NOMO-1 (cell line): ENCODE results near the gene NCKAP5.

Experiments used
- DNase-seq, 2 experiments: peaks; one replicate each; lab custom pipeline; 2025; ENCODE audit not compliant: unreplicated experiment in 2 of 2; lab: John Stamatoyannopoulos, UW

Gene NCKAP5

GRCh38 chr2:133124446-133124845 is 443.8 kb downstream of the NCKAP5 start:
- no peak for DNase-seq

DNA sequence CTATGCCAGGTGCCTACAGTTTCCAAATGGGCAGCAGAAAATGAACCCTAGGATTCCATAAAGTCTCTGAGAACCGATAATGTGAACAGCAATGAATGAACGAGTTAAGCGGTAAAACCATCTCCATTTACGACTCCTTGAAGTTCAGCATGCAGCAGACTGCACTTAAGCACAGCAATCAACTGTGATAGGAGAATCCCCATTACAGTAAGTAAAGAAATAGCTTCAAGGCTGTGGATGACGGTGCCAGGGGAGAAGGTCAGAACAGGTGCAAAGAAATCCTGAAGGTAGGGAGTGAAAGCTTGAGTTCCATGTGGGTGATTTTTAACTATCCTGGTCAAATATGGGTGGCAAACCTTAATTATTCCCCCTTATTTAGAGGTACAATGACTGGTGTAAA is 444.4 kb downstream of the NCKAP5 start:
- DNase-seq: no peak

- DNase-seq: no peak
Measured at GRCh38 chr2:133123393-133123792, 444.9 kb downstream of the NCKAP5 start.

DNA sequence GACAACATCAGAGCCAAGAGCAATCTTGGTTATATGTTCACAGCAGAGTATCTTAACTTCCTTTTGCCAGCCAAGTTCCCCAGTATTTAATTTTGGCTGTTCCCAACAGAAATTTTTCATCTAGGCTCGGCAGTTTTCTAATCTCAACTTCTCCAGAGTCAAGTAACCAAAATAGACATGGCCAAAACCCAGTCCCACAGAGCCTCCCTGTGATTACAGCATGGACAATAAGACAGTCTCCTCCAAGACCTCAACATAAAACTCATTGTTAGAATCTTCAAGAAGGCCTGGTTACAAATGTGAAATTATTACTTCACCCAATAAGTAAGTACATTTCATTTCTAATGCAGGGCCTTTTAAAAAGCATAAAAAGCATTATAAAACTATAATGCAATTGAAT is 445.7 kb downstream of the NCKAP5 start:
- no peak for DNase-seq

- DNase-seq: no peak
Measured at GRCh38 chr2:133120310-133120709, 448.0 kb downstream of the NCKAP5 start.

- DNase-seq: no peak
Measured at GRCh38 chr2:133110201-133110600, 458.1 kb downstream of the NCKAP5 start.

- no peak for DNase-seq
Measured at GRCh38 chr2:133109772-133110171, 458.5 kb downstream of the NCKAP5 start.

GRCh38 chr2:133107058-133107815 is 461.0 kb downstream of the NCKAP5 start:
- DNase-seq: no peak

DNA sequence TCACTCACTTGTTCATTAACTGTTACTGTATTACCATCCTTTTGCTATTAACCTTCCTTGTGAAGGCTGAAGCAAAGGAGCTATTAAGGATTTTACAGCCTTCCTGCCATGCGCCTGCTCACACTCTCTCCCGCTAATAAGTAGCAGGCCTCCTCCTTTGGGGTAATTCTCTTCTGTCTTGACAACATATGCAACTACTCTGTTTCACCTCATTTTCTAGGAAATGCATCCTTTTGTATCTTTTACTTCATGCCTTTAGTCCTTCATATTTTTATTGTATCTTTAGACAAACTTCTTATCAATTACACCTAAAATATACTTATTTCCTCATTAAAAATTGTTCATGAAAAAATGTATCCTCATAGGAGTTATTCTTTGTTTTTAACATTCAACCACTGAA is 463.4 kb downstream of the NCKAP5 start:
- no peak for DNase-seq

DNA sequence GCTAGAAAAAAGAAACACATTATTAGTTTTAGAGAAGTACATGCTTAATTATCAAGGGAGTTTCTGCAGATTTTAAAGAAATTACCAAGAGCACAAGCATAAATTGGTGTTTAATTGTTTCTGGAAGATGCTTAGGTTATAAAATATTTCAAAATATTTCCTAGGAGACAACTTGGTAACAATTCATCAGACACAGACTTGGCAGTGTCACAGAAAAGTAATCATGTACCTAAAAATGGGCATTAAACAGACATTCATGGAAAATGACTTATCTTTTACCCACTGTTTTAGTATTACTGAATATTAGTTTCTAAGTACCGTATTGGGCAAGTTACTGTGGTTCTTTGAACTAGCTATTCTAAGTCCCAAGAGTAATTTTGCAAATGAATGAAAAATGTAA is 469.5 kb downstream of the NCKAP5 start:
- DNase-seq: no peak

DNA sequence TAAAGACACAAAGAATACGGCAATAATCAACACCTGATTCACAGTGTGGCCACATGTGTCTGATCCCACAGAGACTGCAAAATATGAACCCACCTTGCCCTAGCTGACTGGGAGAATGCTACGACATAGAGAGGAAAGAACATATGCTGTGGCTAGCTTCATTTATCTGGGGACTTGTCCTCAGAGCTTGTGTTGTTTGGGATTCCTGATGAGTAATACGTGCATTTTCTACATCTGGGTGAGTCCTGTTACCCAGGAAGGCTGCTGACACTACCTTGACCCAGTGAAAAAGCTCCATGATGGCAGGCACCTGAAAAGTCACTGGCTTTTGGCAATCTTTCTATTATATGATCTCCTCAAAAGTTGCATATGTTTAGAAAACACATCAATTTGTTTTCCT is 470.6 kb downstream of the NCKAP5 start:
- no peak for DNase-seq

DNA sequence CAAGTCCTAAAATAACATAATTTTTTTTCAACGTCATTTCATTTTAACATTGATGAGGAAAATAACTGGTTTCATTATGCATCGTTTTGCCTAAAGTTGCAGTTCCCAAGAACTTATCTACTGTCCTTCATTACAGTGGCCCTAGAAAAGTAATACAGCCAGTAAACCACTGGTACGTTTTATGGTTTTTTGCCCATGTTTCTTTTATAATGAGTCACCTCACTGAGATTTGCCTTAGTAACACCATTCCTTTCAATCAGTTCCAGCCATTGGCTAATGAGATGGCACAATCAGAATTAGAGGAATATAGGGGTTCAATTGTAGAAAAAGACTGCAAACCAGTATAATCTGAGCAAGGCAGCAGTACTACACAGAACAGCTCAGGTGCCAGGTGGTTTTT is 475.7 kb downstream of the NCKAP5 start:
- no peak for DNase-seq

- no peak for DNase-seq
Measured at GRCh38 chr2:133090358-133090757, 477.9 kb downstream of the NCKAP5 start.

- DNase-seq: no peak
Measured at GRCh38 chr2:133086176-133086575, 482.1 kb downstream of the NCKAP5 start.

DNA sequence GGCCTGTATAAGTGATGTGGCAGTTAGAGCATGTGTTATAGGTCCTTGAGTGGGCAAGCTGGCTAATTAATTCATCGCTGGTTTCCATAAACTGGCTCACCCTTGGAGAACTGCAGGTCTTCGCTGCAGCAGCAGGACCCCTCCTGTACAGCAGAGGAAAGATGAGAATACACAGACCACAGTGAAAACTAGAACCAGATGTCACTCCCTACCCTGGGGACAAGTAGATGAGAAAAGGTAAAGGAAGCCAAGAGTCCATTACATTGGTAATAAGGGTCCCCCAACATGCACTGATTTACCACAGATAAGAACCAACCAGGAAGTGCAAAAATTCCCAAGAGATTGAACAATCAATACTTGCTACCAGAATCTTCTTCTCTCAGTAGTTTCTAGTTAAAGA is 482.6 kb downstream of the NCKAP5 start:
- no peak for DNase-seq

DNA sequence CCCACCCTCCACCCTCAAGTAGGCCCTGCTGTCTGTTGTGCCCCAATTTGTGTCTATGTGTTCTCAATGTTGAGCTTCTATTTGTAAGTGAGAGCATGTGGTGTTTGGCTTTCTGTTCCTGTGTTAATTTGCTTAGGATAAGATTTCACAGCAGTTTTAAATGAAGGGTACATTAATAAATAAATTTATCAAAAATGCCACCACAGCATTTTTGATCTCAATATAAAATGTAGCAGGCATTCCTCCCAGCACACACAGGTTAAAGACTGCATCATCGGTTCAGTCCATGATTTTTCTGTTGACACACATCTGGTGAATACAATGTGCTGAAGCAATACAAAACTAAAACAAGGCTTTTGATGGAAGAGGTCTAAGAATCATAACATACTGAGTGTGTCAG is 486.2 kb downstream of the NCKAP5 start:
- DNase-seq: no peak

GRCh38 chr2:133080822-133081221 is 487.4 kb downstream of the NCKAP5 start:
- no peak for DNase-seq

GRCh38 chr2:133078667-133079411 is 489.4 kb downstream of the NCKAP5 start:
- no peak for DNase-seq

- no peak for DNase-seq
Measured at GRCh38 chr2:133077269-133077822, 490.9 kb downstream of the NCKAP5 start.

DNA sequence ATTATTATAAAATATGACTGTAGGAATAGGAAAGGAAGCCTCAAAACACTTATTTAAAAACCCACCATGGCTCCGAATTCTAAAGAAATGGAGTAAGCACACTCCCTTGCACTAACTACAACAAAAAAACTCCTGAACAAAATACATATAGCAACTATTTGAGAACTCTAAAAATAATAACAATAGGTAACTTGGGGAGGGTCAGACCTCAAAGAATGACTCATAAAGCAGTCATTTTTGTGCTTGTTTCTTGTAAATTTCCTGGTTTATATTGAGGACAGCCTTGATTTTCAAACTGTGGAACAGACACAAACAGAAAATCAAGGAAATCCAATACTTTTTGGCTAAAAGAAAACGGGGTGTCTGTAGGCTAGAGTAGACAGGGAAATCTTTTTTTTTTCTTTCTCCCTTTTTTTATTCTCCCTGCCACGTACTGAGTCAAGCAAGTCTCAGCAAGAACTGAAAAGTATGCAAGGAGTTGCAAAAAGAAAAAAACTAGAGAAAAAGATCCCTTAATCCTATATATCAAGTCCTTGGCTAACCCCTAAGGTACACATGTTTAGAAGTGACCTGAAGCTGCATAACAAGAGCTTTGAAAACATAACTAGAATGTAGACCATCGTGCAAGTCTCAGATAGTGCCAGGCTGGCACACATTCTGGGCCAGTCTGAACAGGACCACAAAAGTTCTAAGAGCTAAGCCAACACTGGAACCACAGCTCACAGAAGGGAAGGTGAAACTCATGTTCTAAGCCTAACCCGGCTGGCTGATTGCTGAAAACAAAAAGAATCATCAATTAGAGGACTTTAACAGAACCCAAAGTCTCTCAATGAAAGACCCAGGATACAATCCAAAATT is 495.2 kb downstream of the NCKAP5 start:
- no peak for DNase-seq

DNA sequence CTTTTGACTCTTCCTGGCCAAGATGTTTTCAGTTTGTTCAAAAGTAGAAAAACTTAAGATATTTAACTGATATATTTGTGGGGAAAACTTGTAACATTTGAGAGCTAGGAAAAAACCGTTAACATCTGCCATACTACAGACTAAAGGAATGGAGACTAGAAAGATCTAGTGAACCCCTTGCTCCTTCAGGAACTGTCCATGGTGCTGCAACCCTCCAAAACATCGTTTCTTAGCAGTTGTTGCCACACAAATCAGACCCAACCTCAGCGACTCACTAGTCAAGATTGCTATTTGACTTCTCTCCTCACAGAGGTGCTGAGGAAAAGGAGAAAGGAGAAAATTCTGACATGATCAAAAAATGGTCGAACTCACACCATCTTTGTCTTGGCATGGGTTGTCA is 504.5 kb downstream of the NCKAP5 start:
- DNase-seq: no peak
